B cell (primary cell): ENCODE data around the gene ZBTB21. TPM values are rescaled to one million over a fixed set of nuclear protein-coding genes. Genes with fewer than 3 reads are reported as not detected.

Source experiments
- ATAC-seq: fragments of 200-7000 bp; cut with Tn5 transposase; one replicate; pipeline ENCODE4 v1.10.0; 2021; ENCODE audit warnings: low read depth, mild to moderate bottlenecking, moderate number of reproducible peaks, moderate library complexity
- CTCF ChIA-PET: fragments of 350-600 bp; sonication (Branson Sonifier 250); formaldehyde crosslinking; loops from one replicate; lab custom pipeline; 2021; ENCODE audit warnings: antibody characterized with exemption, inconsistent platforms; lab: Charles Lee
- POLR2A ChIA-PET: fragments of 350-600 bp; sonication (Branson Sonifier 250); formaldehyde crosslinking; loops from one replicate; lab custom pipeline; 2021; ENCODE audit warnings: antibody characterized with exemption; lab: Charles Lee
- DNase-seq: peaks from one replicate; pipeline ENCODE4 v3.0.0; 2013
- H2AFZ ChIP-seq: 2 replicates; pipeline ENCODE4 v1.6.1; 2012; ENCODE audit warnings: mild to moderate bottlenecking, low read depth, low read length; ENCODE audit not compliant: insufficient read depth, poor library complexity, severe bottlenecking
- H3K27ac ChIP-seq, 2 donors: 1 replicate in 1 of 2; 2 replicates in 1 of 2; pipeline ENCODE4 v1.5.1; 2012 to 2013; ENCODE audit warnings: low read length in 2 of 2, mild to moderate bottlenecking in 2 of 2, moderate library complexity in 1 of 2
- H3K27me3 ChIP-seq, 4 experiments: fragments of 200-600 bp in 1 of 4; sonication (generic) in 1 of 4; replicated peaks in 1 of 4; 1 replicate in 2 of 4; 2 replicates in 2 of 4; pipeline versions ENCODE4 v1.6.1 to v1.7.0; 2013 to 2016; ENCODE audit warnings: low read length in 3 of 4, mild to moderate bottlenecking in 2 of 4, mixed read lengths in 1 of 4, moderate library complexity in 1 of 4; ENCODE audit not compliant: insufficient read depth in 4 of 4, control insufficient read depth in 3 of 4; ENCODE audit errors: control extremely low read depth in 1 of 4
- H3K36me3 ChIP-seq, 2 experiments: replicated peaks in 1 of 2; 1 replicate in 1 of 2; 2 replicates in 1 of 2; pipeline versions ENCODE4 v1.6.1 to v1.7.1; 2013; ENCODE audit warnings: low read length in 1 of 2; ENCODE audit not compliant: insufficient read depth in 2 of 2, control insufficient read depth in 1 of 2; ENCODE audit errors: control extremely low read depth in 1 of 2, extremely low read depth in 1 of 2
- H3K4me1 ChIP-seq, 2 donors: fragments of 200-600 bp in 1 of 2; sonication (generic) in 1 of 2; 1 replicate in 1 of 2; 2 replicates in 1 of 2; pipeline versions ENCODE4 v1.5.1 to v1.6.1; 2013 to 2017; ENCODE audit warnings: low read length in 2 of 2; ENCODE audit not compliant: control insufficient read depth in 2 of 2, insufficient read depth in 2 of 2
- H3K4me2 ChIP-seq: replicated peaks from 2 replicates; pipeline ENCODE3; 2012; ENCODE audit warnings: mild to moderate bottlenecking, low read depth, low read length; ENCODE audit not compliant: poor library complexity, severe bottlenecking
- H3K4me3 ChIP-seq, 5 experiments: fragments of 200-600 bp in 1 of 5; sonication (generic) in 1 of 5; 1 replicate in 3 of 5; 2 replicates in 2 of 5; pipeline versions ENCODE4 v1.5.1 to v1.7.0; 2011 to 2016; ENCODE audit warnings: low read length in 4 of 5, mild to moderate bottlenecking in 4 of 5, low read depth in 2 of 5, control low read depth in 1 of 5, moderate library complexity in 1 of 5; ENCODE audit not compliant: insufficient read depth in 1 of 5; ENCODE audit errors: control extremely low read depth in 1 of 5, extremely low read depth in 1 of 5
- H3K79me2 ChIP-seq: fragments of 200-600 bp; sonication (generic); one replicate; pipeline ENCODE4 v1.6.0; 2016; ENCODE audit warnings: low read length; ENCODE audit not compliant: control insufficient read depth, insufficient read depth
- H3K9ac ChIP-seq: fragments of 200-600 bp; sonication (generic); 2 replicates; pipeline ENCODE4 v1.6.1; 2017; ENCODE audit warnings: mild to moderate bottlenecking, low read length, moderate library complexity
- H3K9me3 ChIP-seq, 3 donors: one replicate each; pipeline versions ENCODE4 v1.6.1 to v1.7.1; 2013; ENCODE audit warnings: low read length in 2 of 3; ENCODE audit not compliant: control insufficient read depth in 2 of 3, insufficient read depth in 1 of 3; ENCODE audit errors: control extremely low read depth in 1 of 3
- H4K20me1 ChIP-seq: 2 replicates; pipeline ENCODE4 v1.6.0; 2012; ENCODE audit warnings: mild to moderate bottlenecking, low read length; ENCODE audit not compliant: insufficient read depth, control insufficient read depth, poor library complexity, severe bottlenecking
- H3K27ac Mint-ChIP-seq: one replicate; pipeline ENCODE4 v1.8.0; 2021; ENCODE audit warnings: mixed read lengths
- H3K27me3 Mint-ChIP-seq: one replicate; pipeline ENCODE4 v1.8.0; 2021; ENCODE audit warnings: mixed read lengths
- H3K4me1 Mint-ChIP-seq: one replicate; pipeline ENCODE4 v1.8.0; 2021; ENCODE audit warnings: mixed read lengths
- H3K4me3 Mint-ChIP-seq: one replicate; pipeline ENCODE4 v1.8.0; 2021; ENCODE audit warnings: mixed read lengths
- H3K9me3 Mint-ChIP-seq: one replicate; pipeline ENCODE4 v1.8.0; 2022; ENCODE audit warnings: mixed read lengths; ENCODE audit not compliant: insufficient read depth
- EZH2 ChIP-seq: IDR thresholded peaks from 2 replicates; pipeline ENCODE4 v1.6.1; 2012; ENCODE audit warnings: borderline replicate concordance, low read depth, mild to moderate bottlenecking, moderate library complexity, low read length; ENCODE audit not compliant: insufficient read depth, poor library complexity, severe bottlenecking
- WGBS: methylation state at CpG from one replicate; pipeline ENCODE4 v1.1.5; 2013; ENCODE audit warnings: missing lambda C conversion rate; ENCODE audit not compliant: insufficient coverage; 5-methylcytosine and 5-hydroxymethylcytosine counted together
- intact Hi-C: fragments of 100-400 bp; cut with micrococcal nuclease; formaldehyde crosslinking; loops from one replicate; pipeline ENCODE4 v1.10.0; 2022
- polyA plus RNA-seq: library from polyadenylated mRNA; depleted of rRNA; stranded (reverse); fragments of >200 nt; gene quantifications from 2 replicates; pipeline ENCODE4 v1.2.3, GENCODE V29; 2012
- total RNA-seq, 2 donors: library from RNA; stranded (reverse); fragments of 120-200 nt in 1 of 2; gene quantifications; 1 replicate in 1 of 2; 2 replicates in 1 of 2; pipeline versions ENCODE4 v1.2.3 to v1.2.4, GENCODE V29; 2013 to 2022
- TF ChIP-seq, protein P1 (sequence below): fragments of 200-600 bp; IDR thresholded peaks from one replicate; pipeline ENCODE4 v1.8.0; 2022; ENCODE audit warnings: antibody characterized with exemption, mild to moderate bottlenecking

Gene ZBTB21
- total and polyA plus RNA-seq, 2 donors (not counting 1 experiment from before 2014, with no cell fraction given): 12.4 to 40.1 TPM

DNA sequence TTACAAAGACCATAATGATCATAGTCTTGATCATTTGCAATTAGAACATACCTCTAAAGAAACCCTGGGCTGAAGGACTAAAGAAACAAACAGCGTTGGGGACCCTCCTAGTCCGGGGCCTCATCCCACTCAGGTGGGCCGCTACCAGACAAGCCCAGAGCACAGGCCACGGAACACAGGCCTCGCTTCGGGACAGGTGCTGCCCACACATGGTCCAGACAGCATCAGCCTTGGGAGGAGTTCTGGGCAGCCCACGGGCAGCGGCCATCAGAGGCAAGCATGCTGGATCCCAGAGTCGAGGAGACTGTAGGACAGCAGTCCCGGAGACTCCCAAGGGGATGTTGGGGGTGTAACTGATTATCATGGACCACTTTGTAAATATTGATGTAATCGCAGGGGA is 61.3 kb downstream of the ZBTB21 start:
- DNase-seq: no peak
- H3K27ac ChIP-seq: no peak overlapping the region
- H3K4me1 ChIP-seq: peaks cover 3 to 5% of the 10 kb centered on the region in 2 donors
- Mint-ChIP-seq H3K4me3 (no peak overlapping the region), H3K27me3 (peaks cover 10% of the 10 kb centered on the region), H3K4me1 (no peaks in the 10 kb centered on the region), H3K9me3 (no peaks in the 10 kb centered on the region), H3K27ac (no peak overlapping the region)
- ChIA-PET CTCF (no interaction called here), POLR2A (interaction anchor here (0.7 kb wide), 1 partner anchor 113 kb away, joined by 5 read pairs; no protein-coding TSS in a partner anchor)
- H3K9ac ChIP-seq: no peak overlapping the region
- H3K79me2 ChIP-seq: no peaks in the 10 kb centered on the region
- H3K36me3 ChIP-seq: no peaks in the 10 kb centered on the region
- H4K20me1 ChIP-seq: no peaks in the 10 kb centered on the region
- WGBS: 95% methylated on average over 8 of the region's 11 CpGs
- H2AFZ ChIP-seq: no peak overlapping the region
- TF ChIP-seq, protein P1, sequence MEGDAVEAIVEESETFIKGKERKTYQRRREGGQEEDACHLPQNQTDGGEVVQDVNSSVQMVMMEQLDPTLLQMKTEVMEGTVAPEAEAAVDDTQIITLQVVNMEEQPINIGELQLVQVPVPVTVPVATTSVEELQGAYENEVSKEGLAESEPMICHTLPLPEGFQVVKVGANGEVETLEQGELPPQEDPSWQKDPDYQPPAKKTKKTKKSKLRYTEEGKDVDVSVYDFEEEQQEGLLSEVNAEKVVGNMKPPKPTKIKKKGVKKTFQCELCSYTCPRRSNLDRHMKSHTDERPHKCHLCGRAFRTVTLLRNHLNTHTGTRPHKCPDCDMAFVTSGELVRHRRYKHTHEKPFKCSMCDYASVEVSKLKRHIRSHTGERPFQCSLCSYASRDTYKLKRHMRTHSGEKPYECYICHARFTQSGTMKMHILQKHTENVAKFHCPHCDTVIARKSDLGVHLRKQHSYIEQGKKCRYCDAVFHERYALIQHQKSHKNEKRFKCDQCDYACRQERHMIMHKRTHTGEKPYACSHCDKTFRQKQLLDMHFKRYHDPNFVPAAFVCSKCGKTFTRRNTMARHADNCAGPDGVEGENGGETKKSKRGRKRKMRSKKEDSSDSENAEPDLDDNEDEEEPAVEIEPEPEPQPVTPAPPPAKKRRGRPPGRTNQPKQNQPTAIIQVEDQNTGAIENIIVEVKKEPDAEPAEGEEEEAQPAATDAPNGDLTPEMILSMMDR: no peak
- no peak for TF ChIP-seq EZH2
- H3K4me2 ChIP-seq: no peak overlapping the region
- no peak for ATAC-seq
- intact Hi-C loops: no loop called here
- no peaks in the 10 kb centered on the region for H3K9me3 ChIP-seq
- H3K27me3 ChIP-seq: peaks cover 0 to 11% (median 2%) of the 10 kb centered on the region in 4 experiments
- H3K4me3 ChIP-seq: no peak overlapping the region

DNA sequence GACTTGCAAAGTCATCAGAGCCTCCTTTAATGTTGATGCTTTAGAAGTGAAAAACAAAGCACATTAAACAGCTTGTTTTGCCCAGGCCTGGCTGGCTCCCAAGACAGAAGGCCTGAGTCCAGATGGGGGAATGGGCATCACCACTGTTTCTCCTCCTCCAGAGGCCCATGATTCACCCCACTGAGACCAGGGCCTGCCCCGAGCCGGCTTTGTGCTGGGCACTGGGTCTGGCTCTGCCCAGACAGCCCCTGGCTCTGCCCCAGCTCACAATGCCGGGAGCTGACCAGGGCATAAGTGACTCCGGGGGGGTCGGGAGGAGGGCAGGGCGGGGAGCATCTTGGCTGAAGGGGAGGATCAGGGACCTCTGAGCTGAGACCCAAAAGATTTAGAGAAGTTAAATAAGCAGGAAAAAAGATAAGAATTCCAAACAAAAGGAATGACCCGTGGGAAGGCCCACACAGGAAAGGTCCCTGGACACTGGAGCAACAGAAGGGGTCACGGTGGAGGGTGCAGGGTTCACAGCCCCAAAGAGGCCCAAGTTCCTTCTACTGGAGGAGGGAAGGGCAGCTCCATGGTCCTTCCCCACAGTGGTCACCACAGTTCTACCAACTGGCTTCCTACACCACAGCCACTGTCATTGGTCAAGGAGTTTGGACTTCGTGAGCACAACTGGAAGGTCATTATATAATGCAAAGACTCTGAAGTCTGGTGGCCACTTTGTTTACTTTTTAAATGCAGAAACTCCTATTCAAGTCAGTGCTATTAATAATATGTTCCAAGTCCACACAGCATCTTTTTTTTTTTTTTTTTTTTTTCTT is 61.9 kb downstream of the ZBTB21 start:
- Histone ChIP-seq H3K36me3 (no peaks in the 10 kb centered on the region), H3K4me2 (no peak overlapping the region), H2AFZ (no peak overlapping the region), H3K9ac (no peak overlapping the region), H3K9me3 (no peaks in the 10 kb centered on the region), H4K20me1 (no peaks in the 10 kb centered on the region), H3K4me3 (no peak overlapping the region), H3K79me2 (no peaks in the 10 kb centered on the region), H3K27me3 (peaks cover 0 to 11% (median 2%) of the 10 kb centered on the region in 4 experiments), H3K27ac (no peak overlapping the region), H3K4me1 (peaks cover 3 to 4% of the 10 kb centered on the region in 2 donors)
- POLR2A ChIA-PET: interaction anchor here (0.7 kb wide), 1 partner anchor 114 kb away, joined by 5 read pairs; no protein-coding TSS in a partner anchor
- Mint-ChIP-seq H3K27ac (no peak overlapping the region), H3K4me1 (no peaks in the 10 kb centered on the region), H3K4me3 (no peak overlapping the region), H3K9me3 (no peaks in the 10 kb centered on the region), H3K27me3 (peaks cover 10% of the 10 kb centered on the region)
- intact Hi-C loops: no loop called here
- 86% methylated on average over 7 of the region's 9 CpGs for WGBS
- no peak for ATAC-seq
- CTCF ChIA-PET: no interaction called here
- no peak for DNase-seq
- no peak for TF ChIP-seq EZH2
